Progenitor cell of endocrine pancreas (in vitro differentiated cells): ENCODE results near the gene VASP. TPM values are rescaled to one million over a fixed set of nuclear protein-coding genes. Genes with fewer than 3 reads are reported as not detected.

Experiments used
- DNase-seq: peaks from one replicate; pipeline ENCODE4 v3.0.0; 2021; ENCODE audit warnings: low spot score; ENCODE audit not compliant: unreplicated experiment
- H3K27ac Mint-ChIP-seq: 2 replicates; pipeline ENCODE4 v1.8.0; 2021; ENCODE audit warnings: mild to moderate bottlenecking, moderate library complexity, mixed read lengths
- H3K27me3 Mint-ChIP-seq: 2 replicates; pipeline ENCODE4 v1.8.0; 2021; ENCODE audit warnings: mixed read lengths
- H3K36me3 Mint-ChIP-seq: 2 replicates; pipeline ENCODE4 v1.8.0; 2022; ENCODE audit warnings: mixed read lengths; ENCODE audit not compliant: insufficient read depth
- H3K4me1 Mint-ChIP-seq: 2 replicates; pipeline ENCODE4 v1.8.0; 2021; ENCODE audit warnings: low read depth, mixed read lengths
- H3K4me3 Mint-ChIP-seq: 2 replicates; pipeline ENCODE4 v1.8.0; 2021; ENCODE audit warnings: low read depth, mild to moderate bottlenecking, moderate library complexity, mixed read lengths
- H3K9me3 Mint-ChIP-seq: 2 replicates; pipeline ENCODE4 v1.8.0; 2021; ENCODE audit warnings: low read depth, mixed read lengths
- total RNA-seq: library from RNA; stranded (reverse); gene quantifications from 2 replicates; pipeline ENCODE4 v1.2.1, GENCODE V29; 2021
- TF ChIP-seq, protein P1 (sequence below): fragments of 200-600 bp; sonication (generic); IDR thresholded peaks from one replicate; pipeline ENCODE4 v1.5.0; 2021; ENCODE audit warnings: antibody characterized with exemption, mild to moderate bottlenecking; ENCODE audit not compliant: unreplicated experiment

Gene VASP
- total RNA-seq, 1 donor from 2014 or later: 94.9 TPM

DNA sequence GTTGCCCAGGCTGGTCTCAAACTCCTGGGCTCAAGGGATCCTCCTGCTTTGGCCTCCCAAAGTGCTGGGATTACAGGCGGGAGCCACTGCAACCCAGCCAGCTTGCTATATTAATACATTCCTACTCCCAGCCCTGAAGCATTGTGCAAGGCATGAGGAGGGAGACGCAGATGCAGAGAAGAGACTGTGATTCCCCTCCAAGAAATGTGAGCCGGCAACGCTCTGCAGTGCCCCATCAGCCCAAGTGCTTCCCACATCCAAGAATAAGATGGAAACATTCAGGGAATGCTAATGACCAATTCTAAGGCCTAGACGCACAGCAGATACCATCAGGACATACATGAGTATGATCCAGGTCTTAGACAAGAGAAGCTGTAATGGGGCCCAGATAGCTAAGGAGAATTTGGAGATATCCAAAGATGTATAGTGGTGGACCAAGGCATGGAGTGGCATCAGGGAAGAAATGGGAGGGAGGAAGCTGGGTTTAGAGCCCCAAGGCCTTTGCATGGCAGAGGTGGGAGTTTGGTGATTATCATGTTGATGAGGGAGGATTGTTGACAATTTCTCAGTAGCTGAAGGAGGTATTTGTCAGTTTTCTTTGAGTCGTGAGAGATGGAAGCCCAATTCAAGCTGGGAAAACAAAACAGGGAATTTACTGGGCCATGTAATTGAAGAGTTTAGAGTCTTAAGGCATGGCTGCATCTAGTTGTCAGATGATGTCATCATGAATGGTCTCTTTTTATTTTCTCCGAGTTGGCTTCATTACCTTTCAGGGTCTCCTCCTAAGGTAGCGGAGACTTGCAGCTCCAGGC lies 6.2 kb upstream of the VASP start:
- peaks cover 11% of the 10 kb centered on the region for H3K4me1 Mint-ChIP-seq
- H3K27me3 Mint-ChIP-seq: peaks cover 44% of the 10 kb centered on the region
- no peaks in the 10 kb centered on the region for H3K9me3 Mint-ChIP-seq
- TF ChIP-seq, protein P1, sequence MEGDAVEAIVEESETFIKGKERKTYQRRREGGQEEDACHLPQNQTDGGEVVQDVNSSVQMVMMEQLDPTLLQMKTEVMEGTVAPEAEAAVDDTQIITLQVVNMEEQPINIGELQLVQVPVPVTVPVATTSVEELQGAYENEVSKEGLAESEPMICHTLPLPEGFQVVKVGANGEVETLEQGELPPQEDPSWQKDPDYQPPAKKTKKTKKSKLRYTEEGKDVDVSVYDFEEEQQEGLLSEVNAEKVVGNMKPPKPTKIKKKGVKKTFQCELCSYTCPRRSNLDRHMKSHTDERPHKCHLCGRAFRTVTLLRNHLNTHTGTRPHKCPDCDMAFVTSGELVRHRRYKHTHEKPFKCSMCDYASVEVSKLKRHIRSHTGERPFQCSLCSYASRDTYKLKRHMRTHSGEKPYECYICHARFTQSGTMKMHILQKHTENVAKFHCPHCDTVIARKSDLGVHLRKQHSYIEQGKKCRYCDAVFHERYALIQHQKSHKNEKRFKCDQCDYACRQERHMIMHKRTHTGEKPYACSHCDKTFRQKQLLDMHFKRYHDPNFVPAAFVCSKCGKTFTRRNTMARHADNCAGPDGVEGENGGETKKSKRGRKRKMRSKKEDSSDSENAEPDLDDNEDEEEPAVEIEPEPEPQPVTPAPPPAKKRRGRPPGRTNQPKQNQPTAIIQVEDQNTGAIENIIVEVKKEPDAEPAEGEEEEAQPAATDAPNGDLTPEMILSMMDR: no peak
- H3K4me3 Mint-ChIP-seq: no peak overlapping the region
- DNase-seq: no peak
- H3K27ac Mint-ChIP-seq: no peak overlapping the region
- H3K36me3 Mint-ChIP-seq: peaks cover 2% of the 10 kb centered on the region

DNA sequence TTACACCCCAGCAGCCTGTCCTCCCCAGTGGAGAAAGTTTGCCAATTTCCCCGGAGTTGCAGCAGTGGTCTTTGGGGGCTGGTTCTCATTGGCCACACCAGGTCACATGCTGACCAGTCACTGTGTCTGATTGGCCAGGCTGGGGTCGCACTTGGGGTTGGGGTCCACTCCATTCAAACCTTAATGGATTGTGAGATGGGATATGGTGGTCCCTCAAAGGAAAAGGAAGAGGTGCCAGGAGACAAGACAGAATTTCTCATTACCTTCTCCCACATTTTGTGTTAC lies 5.6 kb upstream of the VASP start:
- peaks cover 44% of the 10 kb centered on the region for H3K27me3 Mint-ChIP-seq
- DNase-seq: no peak
- H3K4me1 Mint-ChIP-seq: peaks cover 11% of the 10 kb centered on the region
- H3K9me3 Mint-ChIP-seq: no peaks in the 10 kb centered on the region
- TF ChIP-seq, protein P1: no peak
- H3K36me3 Mint-ChIP-seq: peaks cover 2% of the 10 kb centered on the region
- H3K4me3 Mint-ChIP-seq: no peak overlapping the region
- H3K27ac Mint-ChIP-seq: no peak overlapping the region

DNA sequence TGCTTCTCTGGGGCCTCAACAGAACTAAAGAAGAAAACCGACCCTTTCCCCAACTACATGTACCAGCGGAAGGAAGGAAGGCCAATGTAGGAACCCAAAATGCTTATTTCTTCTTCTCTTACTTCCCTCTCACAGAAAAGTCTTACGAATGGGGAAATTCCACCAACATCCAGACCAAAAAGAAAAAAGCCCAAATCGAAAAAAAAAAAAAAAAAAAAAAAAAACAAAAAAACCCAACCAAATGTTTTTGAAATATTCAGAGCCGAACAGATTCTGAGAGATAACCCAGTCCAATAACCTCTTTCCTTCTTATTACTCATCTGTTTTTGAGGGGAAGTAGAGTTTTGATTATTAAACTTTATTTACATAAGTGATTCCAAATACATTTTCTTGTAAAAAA lies 5.2 kb upstream of the VASP start:
- TF ChIP-seq, protein P1: no peak
- peaks cover 11% of the 10 kb centered on the region for H3K4me1 Mint-ChIP-seq
- H3K27ac Mint-ChIP-seq: no peak overlapping the region
- H3K36me3 Mint-ChIP-seq: peaks cover 2% of the 10 kb centered on the region
- DNase-seq: no peak
- H3K9me3 Mint-ChIP-seq: no peaks in the 10 kb centered on the region
- peaks cover 41% of the 10 kb centered on the region for H3K27me3 Mint-ChIP-seq
- H3K4me3 Mint-ChIP-seq: no peak overlapping the region

DNA sequence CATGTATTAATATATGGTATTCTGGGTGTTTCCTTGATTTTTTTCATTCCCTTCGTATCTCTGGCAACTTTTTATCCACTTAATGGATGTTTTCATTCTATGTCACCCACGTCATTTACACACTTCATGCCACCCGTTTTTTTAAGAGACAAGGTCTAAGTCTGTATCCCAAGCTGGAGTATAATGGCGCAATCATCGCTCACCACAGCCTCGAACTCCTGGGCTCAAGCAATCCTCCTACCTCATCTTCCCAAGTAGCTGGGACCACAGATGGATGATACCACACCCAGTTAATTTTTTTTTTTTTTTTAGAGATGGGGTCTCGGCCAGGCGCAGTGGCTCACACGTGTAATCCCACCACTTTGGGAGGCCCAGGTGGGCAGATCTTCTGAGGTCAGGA lies 3.4 kb upstream of the VASP start:
- H3K4me3 Mint-ChIP-seq: no peak overlapping the region
- TF ChIP-seq, protein P1: no peak
- no peak for DNase-seq
- peaks cover 2% of the 10 kb centered on the region for H3K36me3 Mint-ChIP-seq
- no peaks in the 10 kb centered on the region for H3K9me3 Mint-ChIP-seq
- peaks cover 28% of the 10 kb centered on the region for H3K27me3 Mint-ChIP-seq
- H3K4me1 Mint-ChIP-seq: peaks cover 6% of the 10 kb centered on the region
- no peak overlapping the region for H3K27ac Mint-ChIP-seq

DNA sequence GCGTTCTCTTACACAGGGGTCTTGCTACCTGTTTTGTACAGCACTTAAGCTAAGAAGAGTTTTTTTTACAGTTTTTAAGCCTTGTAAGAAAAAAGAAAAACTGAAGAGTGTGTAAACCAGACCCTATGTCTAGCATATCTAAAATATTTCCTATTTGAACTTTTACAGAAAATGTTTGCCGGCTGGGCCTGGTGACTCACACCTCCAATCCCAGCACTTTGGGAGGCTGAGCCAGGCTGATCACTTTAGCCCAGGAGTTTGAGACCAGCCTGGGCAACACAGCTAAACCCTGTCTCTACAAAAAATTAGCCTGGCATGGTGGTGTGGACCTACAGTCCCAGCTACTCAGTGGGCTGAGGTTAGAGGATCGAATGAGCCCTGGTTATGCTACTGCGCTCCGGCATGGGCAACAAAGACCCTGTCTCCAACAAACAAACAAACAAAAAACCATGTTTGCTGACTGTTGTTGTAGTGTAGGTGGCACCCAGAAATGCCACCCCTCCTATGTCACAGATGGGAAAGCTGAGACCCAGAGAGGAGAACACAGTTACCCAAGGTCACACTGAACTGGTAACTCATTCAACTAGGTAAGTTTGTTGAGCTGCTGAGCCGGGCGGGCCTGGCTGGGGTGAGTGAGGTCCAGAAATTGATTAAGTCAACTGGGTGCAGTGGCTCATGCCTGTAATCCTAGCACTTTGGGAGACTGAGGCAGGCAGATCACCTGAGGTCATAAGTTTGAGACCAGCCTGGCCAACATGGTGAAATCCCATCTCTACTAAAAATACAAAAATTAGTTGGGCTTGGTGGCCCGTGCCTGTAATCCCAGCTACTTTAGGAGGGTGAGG lies 1.9 kb upstream of the VASP start:
- Mint-ChIP-seq H3K9me3 (no peaks in the 10 kb centered on the region), H3K27ac (peak overlapping the region; percentile 82), H3K4me1 (peaks cover 10% of the 10 kb centered on the region), H3K4me3 (peak overlapping the region; percentile 64), H3K36me3 (no peaks in the 10 kb centered on the region), H3K27me3 (peaks cover 17% of the 10 kb centered on the region)
- TF ChIP-seq, protein P1: no peak
- DNase-seq: no peak
